Thymus (tissue), 11 donors: Measurements from ENCODE around the gene PDGFD. TPM values are rescaled to one million over a fixed set of nuclear protein-coding genes. Genes with fewer than 3 reads are reported as not detected.

Source experiments
- DNase-seq, 9 donors: peaks; one replicate each; pipeline ENCODE4 v3.0.0-alpha.2; 2013; ENCODE audit warnings: low spot score in 9 of 9, low read depth in 6 of 9, missing footprints in 1 of 9
- H3K27ac ChIP-seq, 2 donors: one replicate each; pipeline ENCODE4 v1.5.1; 2013; ENCODE audit warnings: control low read depth in 1 of 2, low read depth in 1 of 2, low read length in 1 of 2, mild to moderate bottlenecking in 1 of 2, moderate library complexity in 1 of 2
- H3K27me3 ChIP-seq, 2 donors: one replicate each; pipeline ENCODE4 v1.5.1; 2013; ENCODE audit warnings: low read length in 1 of 2; ENCODE audit not compliant: control insufficient read depth in 2 of 2, insufficient read depth in 1 of 2
- H3K36me3 ChIP-seq, 2 donors: one replicate each; pipeline ENCODE4 v1.5.1; 2013; ENCODE audit warnings: low read length in 1 of 2, mild to moderate bottlenecking in 1 of 2, moderate library complexity in 1 of 2; ENCODE audit not compliant: control insufficient read depth in 2 of 2, insufficient read depth in 2 of 2
- H3K4me1 ChIP-seq, 2 donors: one replicate each; pipeline ENCODE4 v1.5.1; 2013; ENCODE audit warnings: low read length in 2 of 2; ENCODE audit not compliant: control insufficient read depth in 2 of 2, insufficient read depth in 2 of 2
- H3K4me3 ChIP-seq, 2 donors: one replicate each; pipeline ENCODE4 v1.5.1; 2013; ENCODE audit warnings: low read length in 2 of 2, control low read depth in 1 of 2, mild to moderate bottlenecking in 1 of 2
- H3K9me3 ChIP-seq, 2 donors: one replicate each; pipeline ENCODE4 v1.5.1; 2013; ENCODE audit warnings: low read length in 1 of 2, mild to moderate bottlenecking in 1 of 2; ENCODE audit not compliant: control insufficient read depth in 2 of 2, insufficient read depth in 1 of 2
- WGBS: extraction: QIAGEN DNeasy Blood & Tissue Kit; methylation state at CpG from one replicate; pipeline ENCODE4 v1.1.7; 2013; 5-methylcytosine and 5-hydroxymethylcytosine counted together
- polyA plus RNA-seq: library from polyadenylated mRNA; stranded (reverse); fragments of 200-250 nt; gene quantifications from one replicate; pipeline ENCODE4 v1.2.3, GENCODE V29; 2013
- total RNA-seq: library from RNA; stranded (reverse); fragments of 120-200 nt; gene quantifications from one replicate; pipeline ENCODE4 v1.2.4, GENCODE V29; 2013
- donor health status: healthy.

Gene PDGFD
- total and polyA plus RNA-seq, 2 donors, result 1.3 to 5.2 TPM

GRCh38 chr11:103994518-103994917, 169.4 kb downstream of the PDGFD start:
- DNase-seq, result no peak
- 90% methylated on average over 2 of the region's 2 CpGs for WGBS

GRCh38 chr11:103994094-103994493, 169.9 kb downstream of the PDGFD start:
- Histone ChIP-seq H3K4me3 (no peak overlapping the region), H3K27ac (no peak overlapping the region), H3K4me1 (no peaks in the 10 kb centered on the region), H3K27me3 (no peaks in the 10 kb centered on the region), H3K36me3 (no peaks in the 10 kb centered on the region), H3K9me3 (no peaks in the 10 kb centered on the region)
- no peak for DNase-seq
- 98% methylated on average over 1 of the region's 1 CpG for WGBS

More at GRCh38 chr11:103994518-103994917, 169.4 kb downstream of the PDGFD start:
- no peak overlapping the region for H3K27ac ChIP-seq
- H3K9me3 ChIP-seq, result no peaks in the 10 kb centered on the region
- H3K36me3 ChIP-seq, result no peaks in the 10 kb centered on the region
- no peaks in the 10 kb centered on the region for H3K4me1 ChIP-seq
- no peak overlapping the region for H3K4me3 ChIP-seq
- H3K27me3 ChIP-seq, result no peaks in the 10 kb centered on the region

GRCh38 chr11:103993507-103993906, 170.4 kb downstream of the PDGFD start:
- Histone ChIP-seq H3K4me1 (no peaks in the 10 kb centered on the region), H3K27me3 (no peaks in the 10 kb centered on the region), H3K27ac (no peak overlapping the region), H3K36me3 (no peaks in the 10 kb centered on the region), H3K4me3 (no peak overlapping the region), H3K9me3 (no peaks in the 10 kb centered on the region)
- no peak for DNase-seq

GRCh38 chr11:103988595-103988969, 175.4 kb downstream of the PDGFD start:
- DNase-seq, result no peak
- Histone ChIP-seq H3K27me3 (no peaks in the 10 kb centered on the region), H3K36me3 (no peaks in the 10 kb centered on the region), H3K4me1 (no peaks in the 10 kb centered on the region), H3K9me3 (no peaks in the 10 kb centered on the region), H3K27ac (no peak overlapping the region), H3K4me3 (no peak overlapping the region)
- 70% methylated on average over 4 of the region's 4 CpGs for WGBS

- H3K4me1 ChIP-seq, result no peaks in the 10 kb centered on the region
- 87% methylated on average over 9 of the region's 9 CpGs for WGBS
- no peak overlapping the region for H3K4me3 ChIP-seq
- no peaks in the 10 kb centered on the region for H3K36me3 ChIP-seq
- no peaks in the 10 kb centered on the region for H3K27me3 ChIP-seq
- no peak overlapping the region for H3K27ac ChIP-seq
- no peak for DNase-seq
- no peaks in the 10 kb centered on the region for H3K9me3 ChIP-seq
Measured at GRCh38 chr11:103987629-103988594, 176.0 kb downstream of the PDGFD start.

GRCh38 chr11:103985041-103985440, 178.9 kb downstream of the PDGFD start:
- H3K27ac ChIP-seq, result no peak overlapping the region
- DNase-seq, result no peak
- 90% methylated on average over 1 of the region's 1 CpG for WGBS
- H3K27me3 ChIP-seq, result no peaks in the 10 kb centered on the region
- H3K4me3 ChIP-seq, result no peak overlapping the region
- no peaks in the 10 kb centered on the region for H3K36me3 ChIP-seq
- H3K9me3 ChIP-seq, result no peaks in the 10 kb centered on the region
- H3K4me1 ChIP-seq, result no peaks in the 10 kb centered on the region

GRCh38 chr11:103980108-103980507, 183.8 kb downstream of the PDGFD start:
- Histone ChIP-seq H3K36me3 (no peaks in the 10 kb centered on the region), H3K4me1 (no peaks in the 10 kb centered on the region), H3K27ac (no peak overlapping the region), H3K27me3 (no peaks in the 10 kb centered on the region), H3K9me3 (no peaks in the 10 kb centered on the region), H3K4me3 (no peak overlapping the region)
- no peak for DNase-seq
- 92% methylated on average over 1 of the region's 1 CpG for WGBS

- Histone ChIP-seq H3K36me3 (no peaks in the 10 kb centered on the region), H3K9me3 (no peaks in the 10 kb centered on the region), H3K27me3 (no peaks in the 10 kb centered on the region), H3K27ac (no peak overlapping the region), H3K4me3 (no peak overlapping the region), H3K4me1 (no peaks in the 10 kb centered on the region)
- WGBS, result 93% methylated on average over 5 of the region's 5 CpGs
- no peak for DNase-seq
Measured at GRCh38 chr11:103978616-103979595, 185.0 kb downstream of the PDGFD start.

GRCh38 chr11:103972013-103972412, 191.9 kb downstream of the PDGFD start:
- Histone ChIP-seq H3K4me3 (no peak overlapping the region), H3K36me3 (no peaks in the 10 kb centered on the region), H3K4me1 (no peaks in the 10 kb centered on the region), H3K27ac (no peak overlapping the region), H3K9me3 (no peaks in the 10 kb centered on the region), H3K27me3 (no peaks in the 10 kb centered on the region)
- no peak for DNase-seq
- 96% methylated on average over 4 of the region's 4 CpGs for WGBS
